HUES64 (cell line): ENCODE data around the gene ZNF726.
"Not testable (repeated sequence)": the region's sequence is repeated elsewhere in the genome, so short reads cannot be mapped to it uniquely, and the experiment has no call there.

ENCODE experiments used
- H3K27ac ChIP-seq: 2 replicates; pipeline ENCODE4 v1.7.0; 2013; ENCODE audit warnings: low read depth, low read length, inconsistent platforms
- H3K27me3 ChIP-seq: 2 replicates; pipeline ENCODE4 v1.6.1; 2013; ENCODE audit warnings: mild to moderate bottlenecking, low read length; ENCODE audit not compliant: insufficient read depth
- H3K36me3 ChIP-seq: 2 replicates; pipeline ENCODE4 v1.6.1; 2013; ENCODE audit warnings: mild to moderate bottlenecking, low read length; ENCODE audit not compliant: insufficient read depth
- H3K4me1 ChIP-seq: 2 replicates; pipeline ENCODE4 v1.6.1; 2013; ENCODE audit warnings: mild to moderate bottlenecking, low read length, moderate library complexity; ENCODE audit not compliant: insufficient read depth
- H3K4me3 ChIP-seq: 2 replicates; pipeline ENCODE4 v1.5.1; 2013; ENCODE audit warnings: mild to moderate bottlenecking, low read length, moderate library complexity
- H3K9ac ChIP-seq: 2 replicates; pipeline ENCODE4 v1.6.1; 2013; ENCODE audit warnings: mild to moderate bottlenecking, low read depth, low read length
- H3K9me3 ChIP-seq: 2 replicates; pipeline ENCODE4 v1.6.1; 2013; ENCODE audit warnings: low read depth, low read length; ENCODE audit not compliant: insufficient read depth
- WGBS: fragments of 150-250, 120-280 bp; methylation state at CpG from one replicate; pipeline ENCODE4 v1.1.7; 2013; ENCODE audit warnings: missing lambda C conversion rate; 5-methylcytosine and 5-hydroxymethylcytosine counted together

ZNF726 gene

DNA sequence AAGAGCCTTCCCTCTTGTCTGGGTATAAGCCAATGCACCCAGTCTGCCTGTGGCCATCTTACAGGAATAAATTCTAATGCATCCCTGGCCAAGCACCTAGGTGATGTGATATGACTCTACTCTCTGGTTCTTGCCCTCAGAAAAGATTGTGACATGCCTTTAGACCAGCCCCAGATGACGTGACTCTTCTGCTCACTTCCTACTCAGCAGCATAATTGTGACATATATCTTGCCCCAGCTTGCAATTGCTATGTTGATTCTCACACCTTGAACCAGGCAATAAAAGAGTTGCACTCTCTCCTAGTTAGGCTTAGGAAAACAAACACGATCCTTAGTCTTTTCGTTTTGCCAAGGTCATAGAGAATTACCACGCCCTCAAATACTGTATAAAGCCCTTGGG, 13.3 kb upstream of the ZNF726 start:
- Histone ChIP-seq H3K36me3 (no peaks in the 10 kb centered on the region), H3K9me3 (peaks cover 95% of the 10 kb centered on the region)

DNA sequence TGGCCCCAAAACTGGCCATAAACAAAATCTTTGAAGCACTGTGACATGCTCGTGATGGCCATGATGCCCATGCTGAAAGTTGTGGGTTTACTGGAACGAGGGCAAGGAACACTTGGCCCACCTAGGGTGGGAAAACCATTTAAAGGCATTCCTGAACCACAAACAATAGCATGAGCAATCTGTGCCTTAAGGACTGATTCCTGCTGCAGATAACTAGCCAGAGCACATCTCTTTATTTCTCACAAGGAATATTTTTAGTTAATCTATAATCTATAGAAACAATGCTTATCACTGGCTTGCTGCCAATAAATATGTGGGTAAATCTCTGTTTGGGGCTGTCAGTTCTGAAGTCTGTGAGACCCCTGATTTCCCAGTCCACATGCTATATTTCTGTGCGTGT, 10.3 kb upstream of the ZNF726 start:
- H3K4me1 ChIP-seq: no peaks in the 10 kb centered on the region
- no peak overlapping the region for H3K9ac ChIP-seq
- H3K9me3 ChIP-seq: peaks cover 89% of the 10 kb centered on the region
- H3K27ac ChIP-seq: no peak overlapping the region
- H3K36me3 ChIP-seq: no peaks in the 10 kb centered on the region
- H3K27me3 ChIP-seq: no peaks in the 10 kb centered on the region
- no peak overlapping the region for H3K4me3 ChIP-seq
- whole genome bisulfite sequencing: 66% methylated on average over 3 of the region's 3 CpGs

More for the DNA sequence above, 13.3 kb upstream of the ZNF726 start:
- WGBS: 77% methylated on average over 4 of the region's 4 CpGs
- Histone ChIP-seq H3K27me3 (no peaks in the 10 kb centered on the region), H3K9ac (no peak overlapping the region), H3K27ac (no peak overlapping the region), H3K4me1 (no peaks in the 10 kb centered on the region), H3K4me3 (no peak overlapping the region)

- no peak overlapping the region for H3K4me3 ChIP-seq
- no peaks in the 10 kb centered on the region for H3K27me3 ChIP-seq
- no peak overlapping the region for H3K27ac ChIP-seq
- WGBS: 70% methylated on average over 4 of the region's 4 CpGs
- H3K9me3 ChIP-seq: peaks cover 85% of the 10 kb centered on the region
- H3K36me3 ChIP-seq: no peaks in the 10 kb centered on the region
- no peaks in the 10 kb centered on the region for H3K4me1 ChIP-seq
- H3K9ac ChIP-seq: no peak overlapping the region
Measured at GRCh38 chr19:23905771-23906170, 8.9 kb upstream of the ZNF726 start.

DNA sequence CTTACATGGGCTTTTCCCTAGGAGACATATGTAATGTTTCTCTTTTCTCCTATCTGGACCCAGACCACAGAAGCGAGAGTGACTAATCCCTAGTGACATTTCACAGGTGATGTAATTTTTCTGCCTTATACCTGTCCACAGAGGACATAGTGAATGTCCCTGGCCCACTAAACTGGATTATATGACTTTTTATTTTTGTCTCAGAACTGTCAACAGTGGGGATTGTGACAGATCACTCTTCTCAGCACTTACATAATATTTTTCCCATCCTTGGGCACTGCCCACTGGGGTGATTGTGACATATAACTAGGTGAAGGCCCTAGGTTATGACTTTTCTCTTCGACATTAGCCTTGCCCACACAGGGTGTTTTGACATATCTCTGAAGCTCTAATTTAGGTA, 7.9 kb upstream of the ZNF726 start:
- no peaks in the 10 kb centered on the region for H3K27me3 ChIP-seq
- H3K4me1 ChIP-seq: no peaks in the 10 kb centered on the region
- no peak overlapping the region for H3K27ac ChIP-seq
- H3K9me3 ChIP-seq: peaks cover 74% of the 10 kb centered on the region
- H3K4me3 ChIP-seq: no peak overlapping the region
- WGBS: 81% methylated on average over 2 of the region's 2 CpGs
- H3K9ac ChIP-seq: no peak overlapping the region
- no peaks in the 10 kb centered on the region for H3K36me3 ChIP-seq

DNA sequence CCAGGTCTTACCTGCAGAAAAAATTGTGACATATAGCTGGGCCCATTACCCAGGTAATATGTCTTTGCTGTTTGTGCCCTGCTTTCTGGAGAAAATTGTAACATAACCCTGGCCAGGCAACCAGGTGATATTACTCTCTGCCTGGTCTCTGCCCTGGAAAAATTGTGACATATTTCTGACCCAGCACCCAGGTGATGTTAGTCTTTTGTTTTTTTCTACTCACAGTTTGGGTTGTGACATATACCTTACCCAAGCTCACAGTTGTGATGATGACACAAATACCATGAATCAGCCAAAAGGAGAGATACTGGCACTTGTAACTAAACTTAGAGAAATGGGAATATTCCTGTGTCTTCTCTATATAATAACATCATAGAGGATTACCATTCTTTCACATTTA, 6.5 kb upstream of the ZNF726 start:
- Histone ChIP-seq H3K4me3 (no peak overlapping the region), H3K4me1 (no peaks in the 10 kb centered on the region), H3K27me3 (no peaks in the 10 kb centered on the region), H3K36me3 (no peaks in the 10 kb centered on the region), H3K9me3 (peaks cover 63% of the 10 kb centered on the region), H3K27ac (no peak overlapping the region), H3K9ac (no peak overlapping the region)

GRCh38 chr19:23909222-23909621, 5.5 kb upstream of the ZNF726 start:
- H3K4me3 ChIP-seq: no peak overlapping the region
- no peak overlapping the region for H3K27ac ChIP-seq
- no peaks in the 10 kb centered on the region for H3K27me3 ChIP-seq
- H3K9ac ChIP-seq: no peak overlapping the region
- H3K36me3 ChIP-seq: no peaks in the 10 kb centered on the region
- no peaks in the 10 kb centered on the region for H3K4me1 ChIP-seq
- peaks cover 61% of the 10 kb centered on the region for H3K9me3 ChIP-seq

- Histone ChIP-seq H3K4me1 (peaks cover 11% of the 10 kb centered on the region), H3K9me3 (peaks cover 20% of the 10 kb centered on the region), H3K9ac (no peak overlapping the region), H3K4me3 (peak overlapping the region; percentile 89), H3K27me3 (no peaks in the 10 kb centered on the region), H3K27ac (no peak overlapping the region), H3K36me3 (peaks cover 12% of the 10 kb centered on the region)
- whole genome bisulfite sequencing: 96% methylated on average over 11 of the region's 11 CpGs
Measured at GRCh38 chr19:23913931-23914330, 755 bp upstream of the ZNF726 start.

DNA sequence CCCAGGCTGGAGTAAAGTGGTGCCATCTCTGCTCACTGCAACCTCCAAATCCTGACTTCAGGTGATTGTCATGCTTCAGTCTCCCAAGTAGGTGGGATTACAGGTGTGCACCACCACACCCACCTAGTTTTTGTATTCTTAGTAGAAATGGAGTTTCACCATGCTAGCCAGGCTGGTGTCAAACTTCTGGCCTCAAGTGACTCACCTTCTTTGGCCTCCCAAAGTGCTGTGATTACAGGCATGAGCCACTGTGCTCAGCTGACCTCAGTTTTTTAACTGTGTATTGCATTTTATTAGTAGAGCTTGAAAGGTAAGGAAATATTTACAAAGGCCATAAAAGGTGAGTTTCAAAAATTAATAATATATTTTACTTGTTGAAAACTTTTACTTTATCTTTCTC, 2.3 kb downstream of the ZNF726 start:
- H3K9ac ChIP-seq: no peak overlapping the region
- H3K4me1 ChIP-seq: peaks cover 11% of the 10 kb centered on the region
- H3K36me3 ChIP-seq: peaks cover 42% of the 10 kb centered on the region
- 0 out of 2 replicates have a peak overlapping the region, but pooled peaks have one; percentile 14 for H3K4me3 ChIP-seq
- H3K9me3 ChIP-seq: peaks cover 8% of the 10 kb centered on the region; the same call in 1 of the 2 replicates
- no peaks in the 10 kb centered on the region for H3K27me3 ChIP-seq
- H3K27ac ChIP-seq: no peak overlapping the region

- Histone ChIP-seq H3K27ac (no peak overlapping the region), H3K27me3 (no peaks in the 10 kb centered on the region), H3K36me3 (peaks cover 51% of the 10 kb centered on the region), H3K4me1 (peaks cover 11% of the 10 kb centered on the region), H3K9me3 (peaks cover 8% of the 10 kb centered on the region; the same call in 1 of the 2 replicates), H3K9ac (no peak overlapping the region), H3K4me3 (peak overlapping the region; percentile 5; the same call in 1 of the 2 replicates)
- WGBS: 92% methylated on average over 5 of the region's 5 CpGs
Measured at GRCh38 chr19:23917856-23918255, 3.2 kb downstream of the ZNF726 start.

GRCh38 chr19:23925285-23925684, 10.6 kb downstream of the ZNF726 start:
- WGBS: 96% methylated on average over 3 of the region's 5 CpGs
- H3K27ac ChIP-seq: no peak overlapping the region
- peaks cover 57% of the 10 kb centered on the region for H3K9me3 ChIP-seq
- no peaks in the 10 kb centered on the region for H3K27me3 ChIP-seq
- no peak overlapping the region for H3K4me3 ChIP-seq
- no peak overlapping the region for H3K9ac ChIP-seq
- H3K36me3 ChIP-seq: peaks cover 87% of the 10 kb centered on the region
- no peaks in the 10 kb centered on the region for H3K4me1 ChIP-seq

- Histone ChIP-seq H3K4me1 (no peaks in the 10 kb centered on the region), H3K27ac (no peak overlapping the region), H3K9me3 (peaks cover 89% of the 10 kb centered on the region), H3K36me3 (peaks cover 42% of the 10 kb centered on the region), H3K9ac (no peak overlapping the region), H3K27me3 (no peaks in the 10 kb centered on the region), H3K4me3 (no peak overlapping the region)
- WGBS: 100% methylated on average over 1 of the region's 1 CpG
Measured at GRCh38 chr19:23932878-23933277, 18.2 kb downstream of the ZNF726 start.

DNA sequence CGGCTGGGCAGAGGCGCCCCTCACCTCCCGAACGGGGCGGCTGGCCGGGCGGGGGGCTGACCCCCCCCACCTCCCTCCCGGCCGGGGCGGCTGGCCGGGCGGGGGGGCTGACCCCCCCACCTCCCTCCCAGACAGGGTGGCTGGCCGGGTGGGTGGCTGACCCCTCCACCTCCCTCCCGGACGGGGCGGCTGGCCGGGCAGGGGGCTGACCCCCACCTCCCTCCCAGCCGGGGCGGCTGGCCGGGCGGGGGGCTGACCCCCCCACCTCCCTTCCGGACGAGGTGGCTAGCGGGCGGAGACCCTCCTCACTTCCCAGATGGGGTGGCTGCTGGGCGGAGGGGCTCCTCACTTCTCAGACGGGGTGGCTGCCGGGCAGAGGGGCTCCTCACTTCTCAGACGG, 22.3 kb downstream of the ZNF726 start:
- H3K27ac ChIP-seq, H3K27me3 ChIP-seq, H3K4me3 ChIP-seq, H3K4me1 ChIP-seq, H3K9ac ChIP-seq: not testable (repeated sequence)
- WGBS: 95% methylated on average over 27 of the region's 29 CpGs
- peaks cover 13% of the 10 kb centered on the region for H3K36me3 ChIP-seq
- peaks cover 69% of the 10 kb centered on the region for H3K9me3 ChIP-seq
